GM23338 (cell line): ENCODE data around the gene AGO1.

Experiments used
- CREB1 ChIP-seq: fragments of 250-450 bp; sonication (Bioruptor Pico); IDR thresholded peaks from 2 replicates; pipeline ENCODE4 v1.5.0; 2020; ENCODE audit warnings: low read depth, mild to moderate bottlenecking, moderate library complexity
- CTCF ChIP-seq, 2 experiments: fragments of 200-600 bp in 1 of 2; sonication (generic) in 1 of 2; conservative IDR thresholded peaks; 2 replicates each; pipeline versions ENCODE4 v1.5.1 to v1.6.1; 2016 to 2017; ENCODE audit warnings: antibody characterized with exemption in 2 of 2, low read depth in 2 of 2, mild to moderate bottlenecking in 2 of 2, moderate library complexity in 1 of 2
- ETS1 ChIP-seq: IDR thresholded peaks from 2 replicates; pipeline ENCODE4 v1.6.1; 2016; ENCODE audit warnings: antibody characterized with exemption
- EZH2 ChIP-seq: fragments of 200-600 bp; sonication (generic); IDR thresholded peaks from one replicate; pipeline ENCODE4 v1.8.0; 2017; ENCODE audit warnings: antibody characterized with exemption, mild to moderate bottlenecking, low read depth; ENCODE audit not compliant: unreplicated experiment
- EZH2phosphoT487 ChIP-seq: fragments of 200-600 bp; sonication (generic); IDR thresholded peaks from one replicate; pipeline ENCODE4 v1.8.1; 2018; ENCODE audit warnings: antibody characterized with exemption; ENCODE audit not compliant: unreplicated experiment
- JUNB ChIP-seq: IDR thresholded peaks from one replicate; pipeline ENCODE4 v1.6.1; 2016; ENCODE audit warnings: antibody characterized with exemption; ENCODE audit not compliant: unreplicated experiment
- NANOG ChIP-seq: IDR thresholded peaks from 2 replicates; pipeline ENCODE4 v1.6.1; 2016; ENCODE audit warnings: antibody characterized with exemption, borderline replicate concordance
- POLR2AphosphoS5 ChIP-seq: IDR thresholded peaks from 2 replicates; pipeline ENCODE4 v1.6.1; 2016; ENCODE audit warnings: antibody characterized with exemption, low read depth
- REST ChIP-seq: IDR thresholded peaks from one replicate; pipeline ENCODE4 v1.6.1; 2018; ENCODE audit warnings: antibody characterized with exemption; ENCODE audit not compliant: unreplicated experiment
- STAT1 ChIP-seq: IDR thresholded peaks from one replicate; pipeline ENCODE4 v1.6.1; 2016; ENCODE audit warnings: antibody characterized with exemption; ENCODE audit not compliant: unreplicated experiment
- ZNF114 ChIP-seq: fragments of 250-450 bp; sonication (Bioruptor Pico); IDR thresholded peaks from 2 replicates; pipeline ENCODE4 v1.5.0; 2020; ENCODE audit warnings: mild to moderate bottlenecking, moderate library complexity
- ZNF331 ChIP-seq: fragments of 250-450 bp; sonication (Bioruptor Pico); IDR thresholded peaks from 2 replicates; pipeline ENCODE4 v1.5.0; 2020; ENCODE audit warnings: low read depth, mild to moderate bottlenecking, moderate library complexity

GRCh38 chr1:35888255-35888654 lies 5.2 kb downstream of the AGO1 start:
- TF ChIP-seq CTCF (conservative IDR thresholded peaks at IDR 0.05; ENCODE audit: low read depth in 2 of 2) (no peak), EZH2 (no peak), JUNB (no peak), POLR2AphosphoS5 (no peak), ZNF331 (CRISPR knock-in tag) (no peak), ETS1 (no peak), CREB1 (CRISPR knock-in tag) (no peak), NANOG (no peak), EZH2phosphoT487 (no peak), STAT1 (no peak), REST (no peak), ZNF114 (CRISPR knock-in tag) (no peak)
